K562 (cell line): Measurements from ENCODE around the gene MYCBP2. TPM values are rescaled to one million over a fixed set of nuclear protein-coding genes. Genes with fewer than 3 reads are reported as not detected.

Experiments used
- EP400 ChIP-seq: fragments of 450-650 bp; IDR thresholded peaks from 2 replicates; pipeline ENCODE4 v1.6.1; 2017; ENCODE audit warnings: antibody characterized with exemption, mild to moderate bottlenecking, moderate library complexity
- FOXK1 ChIP-seq: sonication (generic); formaldehyde crosslinking; IDR thresholded peaks from 2 replicates; pipeline ENCODE4 v1.8.0; 2022; ENCODE audit warnings: missing genetic modification reagents, mild to moderate bottlenecking, borderline replicate concordance
- KDM4B ChIP-seq, 2 experiments: fragments of 450-650 bp in 1 of 2; sonication (generic) in 1 of 2; IDR thresholded peaks; 2 replicates each; pipeline ENCODE4 v1.6.1; 2016 to 2017; ENCODE audit warnings: borderline replicate concordance in 2 of 2, antibody characterized with exemption in 1 of 2, low read depth in 1 of 2, mild to moderate bottlenecking in 1 of 2
- NFYB ChIP-seq: IDR thresholded peaks from 2 replicates; pipeline ENCODE4 v1.6.1; 2011; ENCODE audit warnings: mild to moderate bottlenecking, moderate library complexity; ENCODE audit not compliant: insufficient read length; ENCODE audit errors: extremely low read depth
- NR2F6 ChIP-seq: fragments of 450-650 bp; formaldehyde crosslinking; IDR thresholded peaks from 2 replicates; pipeline ENCODE4 v1.4.0; 2020; ENCODE audit warnings: mild to moderate bottlenecking
- ZNF184 ChIP-seq: sonication (generic); formaldehyde crosslinking; IDR thresholded peaks from 2 replicates; pipeline ENCODE4 v1.5.0; 2020; ENCODE audit warnings: missing genetic modification reagents
- polyA plus RNA-seq, 8 experiments: library from polyadenylated mRNA; depleted of rRNA in 4 of 8; stranded (reverse) in 5 of 8; unstranded in 3 of 8; fragments of >200 nt; fragmentation: Nextera tagmentation in 2 of 8; fragmentation: Illumina TruSeq in 1 of 8; extraction: Ambion mirVana in 2 of 8; extraction: Trizol in 1 of 8; gene quantifications; 2 replicates each; pipeline versions ENCODE4 v1.2.1 to v1.2.3, GENCODE V29; 2011 to 2014; ENCODE audit warnings: inconsistent platforms in 1 of 8, missing spikeins in 1 of 8
- total RNA-seq, 7 experiments: library from RNA; depleted of rRNA in 6 of 7; stranded (reverse); fragments of >200 nt in 6 of 7; fragmentation: Illumina TruSeq in 2 of 7; extraction: Trizol in 2 of 7; gene quantifications; 2 replicates each; pipeline versions ENCODE4 v1.2.1 to v1.2.3, GENCODE V29; 2011 to 2021; ENCODE audit warnings: low replicate concordance in 1 of 7
- TF ChIP-seq, protein P1 (sequence below): sonication (generic); formaldehyde crosslinking; IDR thresholded peaks from 2 replicates; pipeline ENCODE4 v1.8.0; 2023; ENCODE audit warnings: missing genetic modification reagents, mild to moderate bottlenecking, borderline replicate concordance
- TF ChIP-seq, protein P2 (sequence below): fragments of 150-350 bp; IDR thresholded peaks from 2 replicates; pipeline ENCODE4 v1.6.1; 2014; ENCODE audit warnings: low read depth, mild to moderate bottlenecking, low read length, borderline replicate concordance

Gene MYCBP2
- total and polyA plus RNA-seq, 9 of the 15 experiments (the other 6 are each of a cell fraction or from before 2014, with no cell fraction given) = 13.2 to 47.2 (median 28.9) TPM

DNA sequence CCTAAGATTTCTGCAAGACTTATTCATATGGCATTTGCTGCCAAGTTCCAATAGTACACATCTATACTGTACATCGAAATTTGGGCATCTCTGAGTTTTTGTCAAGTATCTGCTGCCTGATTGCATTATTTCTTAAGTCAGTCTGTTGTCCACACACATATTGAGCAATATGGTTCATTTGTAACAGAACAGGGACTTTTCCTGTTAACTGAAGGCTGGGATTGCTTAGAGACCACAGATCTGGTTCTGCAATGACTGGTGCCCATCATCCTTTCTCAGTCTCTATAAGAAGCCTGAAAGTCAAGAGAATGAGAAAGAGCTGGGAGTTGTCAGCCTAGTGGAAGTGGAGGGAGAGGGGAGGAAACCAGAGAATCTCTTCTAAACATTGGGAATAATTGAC is 22.5 kb upstream of the MYCBP2 start (continued):
- TF ChIP-seq, protein P1, sequence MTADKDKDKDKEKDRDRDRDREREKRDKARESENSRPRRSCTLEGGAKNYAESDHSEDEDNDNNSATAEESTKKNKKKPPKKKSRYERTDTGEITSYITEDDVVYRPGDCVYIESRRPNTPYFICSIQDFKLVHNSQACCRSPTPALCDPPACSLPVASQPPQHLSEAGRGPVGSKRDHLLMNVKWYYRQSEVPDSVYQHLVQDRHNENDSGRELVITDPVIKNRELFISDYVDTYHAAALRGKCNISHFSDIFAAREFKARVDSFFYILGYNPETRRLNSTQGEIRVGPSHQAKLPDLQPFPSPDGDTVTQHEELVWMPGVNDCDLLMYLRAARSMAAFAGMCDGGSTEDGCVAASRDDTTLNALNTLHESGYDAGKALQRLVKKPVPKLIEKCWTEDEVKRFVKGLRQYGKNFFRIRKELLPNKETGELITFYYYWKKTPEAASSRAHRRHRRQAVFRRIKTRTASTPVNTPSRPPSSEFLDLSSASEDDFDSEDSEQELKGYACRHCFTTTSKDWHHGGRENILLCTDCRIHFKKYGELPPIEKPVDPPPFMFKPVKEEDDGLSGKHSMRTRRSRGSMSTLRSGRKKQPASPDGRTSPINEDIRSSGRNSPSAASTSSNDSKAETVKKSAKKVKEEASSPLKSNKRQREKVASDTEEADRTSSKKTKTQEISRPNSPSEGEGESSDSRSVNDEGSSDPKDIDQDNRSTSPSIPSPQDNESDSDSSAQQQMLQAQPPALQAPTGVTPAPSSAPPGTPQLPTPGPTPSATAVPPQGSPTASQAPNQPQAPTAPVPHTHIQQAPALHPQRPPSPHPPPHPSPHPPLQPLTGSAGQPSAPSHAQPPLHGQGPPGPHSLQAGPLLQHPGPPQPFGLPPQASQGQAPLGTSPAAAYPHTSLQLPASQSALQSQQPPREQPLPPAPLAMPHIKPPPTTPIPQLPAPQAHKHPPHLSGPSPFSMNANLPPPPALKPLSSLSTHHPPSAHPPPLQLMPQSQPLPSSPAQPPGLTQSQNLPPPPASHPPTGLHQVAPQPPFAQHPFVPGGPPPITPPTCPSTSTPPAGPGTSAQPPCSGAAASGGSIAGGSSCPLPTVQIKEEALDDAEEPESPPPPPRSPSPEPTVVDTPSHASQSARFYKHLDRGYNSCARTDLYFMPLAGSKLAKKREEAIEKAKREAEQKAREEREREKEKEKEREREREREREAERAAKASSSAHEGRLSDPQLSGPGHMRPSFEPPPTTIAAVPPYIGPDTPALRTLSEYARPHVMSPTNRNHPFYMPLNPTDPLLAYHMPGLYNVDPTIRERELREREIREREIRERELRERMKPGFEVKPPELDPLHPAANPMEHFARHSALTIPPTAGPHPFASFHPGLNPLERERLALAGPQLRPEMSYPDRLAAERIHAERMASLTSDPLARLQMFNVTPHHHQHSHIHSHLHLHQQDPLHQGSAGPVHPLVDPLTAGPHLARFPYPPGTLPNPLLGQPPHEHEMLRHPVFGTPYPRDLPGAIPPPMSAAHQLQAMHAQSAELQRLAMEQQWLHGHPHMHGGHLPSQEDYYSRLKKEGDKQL (CRISPR knock-in tag) = no peak
- no peak for TF ChIP-seq ZNF184 (CRISPR knock-in tag)
- TF ChIP-seq EP400 = no peak
- TF ChIP-seq, protein P2, sequence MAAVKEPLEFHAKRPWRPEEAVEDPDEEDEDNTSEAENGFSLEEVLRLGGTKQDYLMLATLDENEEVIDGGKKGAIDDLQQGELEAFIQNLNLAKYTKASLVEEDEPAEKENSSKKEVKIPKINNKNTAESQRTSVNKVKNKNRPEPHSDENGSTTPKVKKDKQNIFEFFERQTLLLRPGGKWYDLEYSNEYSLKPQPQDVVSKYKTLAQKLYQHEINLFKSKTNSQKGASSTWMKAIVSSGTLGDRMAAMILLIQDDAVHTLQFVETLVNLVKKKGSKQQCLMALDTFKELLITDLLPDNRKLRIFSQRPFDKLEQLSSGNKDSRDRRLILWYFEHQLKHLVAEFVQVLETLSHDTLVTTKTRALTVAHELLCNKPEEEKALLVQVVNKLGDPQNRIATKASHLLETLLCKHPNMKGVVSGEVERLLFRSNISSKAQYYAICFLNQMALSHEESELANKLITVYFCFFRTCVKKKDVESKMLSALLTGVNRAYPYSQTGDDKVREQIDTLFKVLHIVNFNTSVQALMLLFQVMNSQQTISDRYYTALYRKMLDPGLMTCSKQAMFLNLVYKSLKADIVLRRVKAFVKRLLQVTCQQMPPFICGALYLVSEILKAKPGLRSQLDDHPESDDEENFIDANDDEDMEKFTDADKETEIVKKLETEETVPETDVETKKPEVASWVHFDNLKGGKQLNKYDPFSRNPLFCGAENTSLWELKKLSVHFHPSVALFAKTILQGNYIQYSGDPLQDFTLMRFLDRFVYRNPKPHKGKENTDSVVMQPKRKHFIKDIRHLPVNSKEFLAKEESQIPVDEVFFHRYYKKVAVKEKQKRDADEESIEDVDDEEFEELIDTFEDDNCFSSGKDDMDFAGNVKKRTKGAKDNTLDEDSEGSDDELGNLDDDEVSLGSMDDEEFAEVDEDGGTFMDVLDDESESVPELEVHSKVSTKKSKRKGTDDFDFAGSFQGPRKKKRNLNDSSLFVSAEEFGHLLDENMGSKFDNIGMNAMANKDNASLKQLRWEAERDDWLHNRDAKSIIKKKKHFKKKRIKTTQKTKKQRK = no peak
- no peak for TF ChIP-seq KDM4B (IDR thresholded peaks at IDR 0.05; ENCODE audit: borderline replicate concordance in 2 of 2, low read depth in 1 of 2)
- TF ChIP-seq NR2F6 (CRISPR knock-in tag) = no peak
- TF ChIP-seq FOXK1 = no peak
- TF ChIP-seq NFYB = no peak
- TF ChIP-seq, all 486 proteins: peak for 0
